Stimulated activated memory B cell treated with anti-CD40 and anti-IgM and Interleukin-4, amounts not matched to agents 10 μg/mL and 1 μg/mL and 100 μg/mL, for 72 hours (primary cell): Measurements from ENCODE around the gene NRP1.

ENCODE experiments used
- ATAC-seq: fragments of 150-1000 bp; cut with Tn5 transposase; 2 replicates; pipeline ENCODE4 v1.10.0; 2021
- H3K27ac Mint-ChIP-seq: one replicate; pipeline ENCODE4 v1.8.0; 2022; ENCODE audit warnings: mild to moderate bottlenecking, mixed read lengths
- H3K27me3 Mint-ChIP-seq: one replicate; pipeline ENCODE4 v1.8.0; 2022; ENCODE audit warnings: mixed read lengths
- H3K36me3 Mint-ChIP-seq: one replicate; pipeline ENCODE4 v1.8.0; 2022; ENCODE audit warnings: mixed read lengths
- H3K4me1 Mint-ChIP-seq: one replicate; pipeline ENCODE4 v1.8.0; 2022; ENCODE audit warnings: mixed read lengths
- H3K4me3 Mint-ChIP-seq: one replicate; pipeline ENCODE4 v1.8.0; 2022; ENCODE audit warnings: mild to moderate bottlenecking, moderate library complexity, mixed read lengths
- H3K9me3 Mint-ChIP-seq: one replicate; pipeline ENCODE4 v1.8.0; 2022; ENCODE audit warnings: mixed read lengths

The NRP1 gene

DNA sequence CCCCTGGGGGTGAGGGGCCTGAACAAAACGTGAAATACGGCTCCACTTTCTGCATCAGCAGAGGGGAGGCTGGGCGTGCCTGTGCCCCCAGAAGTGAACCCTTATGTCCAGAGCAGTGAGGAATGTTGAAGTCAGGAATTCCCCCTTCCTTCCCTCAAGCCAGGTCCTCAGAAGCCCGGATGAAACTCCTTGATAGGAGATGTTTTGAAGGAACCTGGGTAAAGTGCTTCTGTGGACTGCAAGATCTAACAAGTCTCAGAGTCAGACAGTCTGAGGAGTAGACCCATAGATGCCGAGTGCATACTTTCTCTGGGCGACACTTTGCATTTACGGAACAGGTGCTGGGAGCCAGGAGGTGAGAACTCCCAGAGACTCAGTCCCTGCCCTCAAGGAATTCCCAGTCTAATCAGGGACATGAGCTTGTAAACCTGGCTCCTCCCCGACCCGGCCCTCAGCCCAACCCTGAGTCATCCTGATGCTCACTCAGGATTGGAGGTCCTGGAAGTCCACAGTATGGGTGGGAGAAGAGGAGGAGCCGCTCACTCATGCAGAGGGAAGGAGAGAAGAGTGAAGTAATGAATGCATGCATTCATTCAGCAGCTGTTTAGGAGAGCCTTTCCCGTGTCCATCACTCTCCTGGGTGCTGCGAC, 197.0 kb downstream of the NRP1 start:
- no peaks in the 10 kb centered on the region for H3K9me3 Mint-ChIP-seq
- peak overlapping the region; percentile 55 for H3K27ac Mint-ChIP-seq
- no peak for ATAC-seq
- H3K4me1 Mint-ChIP-seq, result peaks cover 46% of the 10 kb centered on the region
- no peaks in the 10 kb centered on the region for H3K36me3 Mint-ChIP-seq
- no peak overlapping the region for H3K4me3 Mint-ChIP-seq
- no peaks in the 10 kb centered on the region for H3K27me3 Mint-ChIP-seq

DNA sequence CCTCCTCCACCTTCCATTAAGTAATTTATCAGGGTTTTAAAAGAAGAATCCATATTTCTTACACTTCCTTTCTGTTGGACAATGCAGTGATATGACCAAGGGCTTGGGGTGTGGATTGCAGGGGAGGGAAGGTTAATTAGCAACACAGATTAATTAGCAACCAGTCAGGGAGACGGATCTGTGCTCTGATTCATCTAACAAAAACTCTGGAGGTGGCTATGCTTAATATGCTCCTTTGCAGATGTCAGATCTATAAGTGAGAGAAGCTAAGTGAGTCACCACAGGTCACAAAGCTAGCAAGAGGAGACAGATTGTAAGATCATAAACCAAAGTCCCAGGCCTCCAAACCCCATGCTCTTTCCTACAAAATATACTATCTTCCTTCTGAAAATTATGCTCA, 197.7 kb downstream of the NRP1 start:
- Mint-ChIP-seq H3K36me3 (no peaks in the 10 kb centered on the region), H3K9me3 (no peaks in the 10 kb centered on the region), H3K4me3 (no peak overlapping the region), H3K27ac (peak overlapping the region; percentile 55), H3K4me1 (peaks cover 53% of the 10 kb centered on the region), H3K27me3 (no peaks in the 10 kb centered on the region)
- ATAC-seq, result no peak

DNA sequence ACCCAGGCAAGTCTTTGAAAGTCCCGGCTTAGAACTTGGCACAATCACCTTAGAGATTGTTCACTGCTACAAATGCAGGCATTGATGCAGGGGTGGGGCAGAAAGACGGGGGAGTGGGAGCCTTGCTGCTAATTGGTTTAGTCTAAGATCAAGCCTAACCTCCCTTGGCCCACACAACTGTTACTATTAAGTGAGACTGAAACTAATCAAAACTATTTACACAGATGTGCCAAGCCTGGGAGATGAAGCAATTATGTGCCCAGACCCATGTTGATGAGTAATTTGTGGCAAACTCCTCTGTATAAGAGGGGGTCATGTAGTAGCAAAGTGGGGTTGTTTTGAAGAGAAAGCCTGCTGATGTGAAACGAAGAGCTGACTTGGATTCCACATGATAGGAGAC, 198.2 kb downstream of the NRP1 start:
- Mint-ChIP-seq H3K9me3 (no peaks in the 10 kb centered on the region), H3K27ac (peak overlapping the region; percentile 55), H3K36me3 (no peaks in the 10 kb centered on the region), H3K27me3 (no peaks in the 10 kb centered on the region), H3K4me1 (peaks cover 56% of the 10 kb centered on the region), H3K4me3 (no peak overlapping the region)
- ATAC-seq, result no peak

DNA sequence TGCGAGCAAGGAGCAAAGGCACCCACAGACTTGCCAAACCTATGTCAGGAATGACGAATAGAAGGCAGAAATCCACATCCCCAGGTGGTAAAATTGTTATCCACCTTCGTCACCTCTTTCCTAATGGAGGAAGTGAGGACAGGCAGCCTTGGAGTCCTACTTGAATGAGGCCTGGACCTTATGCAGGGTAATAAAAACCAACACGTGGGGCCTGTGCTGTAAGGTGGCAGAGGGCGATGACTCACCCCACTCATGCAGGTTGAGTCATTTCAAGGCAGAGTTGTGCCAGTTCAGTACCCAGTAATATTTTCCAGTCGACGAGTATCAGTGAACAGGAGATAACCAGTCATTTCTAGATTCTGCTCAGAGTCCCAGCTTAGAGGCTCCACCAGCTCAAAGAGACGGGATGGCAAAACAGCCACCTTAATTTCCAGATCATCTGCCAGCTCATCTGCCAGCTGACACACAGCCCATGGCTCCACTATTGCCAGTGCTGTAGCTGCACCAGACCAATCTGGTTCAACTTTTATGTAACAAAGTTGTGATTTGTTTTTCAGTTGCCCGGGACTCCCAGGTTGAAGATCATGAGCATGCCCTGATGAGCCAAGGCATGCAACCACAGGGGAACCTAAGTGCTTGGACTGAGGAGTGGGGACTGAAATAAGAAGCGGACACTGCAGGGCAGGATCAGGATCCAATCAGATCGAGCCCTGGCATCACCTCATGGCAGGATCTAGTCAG, 200.3 kb downstream of the NRP1 start:
- ATAC-seq, result peak; percentile 97
- no peaks in the 10 kb centered on the region for H3K36me3 Mint-ChIP-seq
- H3K4me3 Mint-ChIP-seq, result no peak overlapping the region
- H3K27ac Mint-ChIP-seq, result peak overlapping the region; percentile 73
- no peaks in the 10 kb centered on the region for H3K9me3 Mint-ChIP-seq
- peaks cover 52% of the 10 kb centered on the region for H3K4me1 Mint-ChIP-seq
- no peaks in the 10 kb centered on the region for H3K27me3 Mint-ChIP-seq

DNA sequence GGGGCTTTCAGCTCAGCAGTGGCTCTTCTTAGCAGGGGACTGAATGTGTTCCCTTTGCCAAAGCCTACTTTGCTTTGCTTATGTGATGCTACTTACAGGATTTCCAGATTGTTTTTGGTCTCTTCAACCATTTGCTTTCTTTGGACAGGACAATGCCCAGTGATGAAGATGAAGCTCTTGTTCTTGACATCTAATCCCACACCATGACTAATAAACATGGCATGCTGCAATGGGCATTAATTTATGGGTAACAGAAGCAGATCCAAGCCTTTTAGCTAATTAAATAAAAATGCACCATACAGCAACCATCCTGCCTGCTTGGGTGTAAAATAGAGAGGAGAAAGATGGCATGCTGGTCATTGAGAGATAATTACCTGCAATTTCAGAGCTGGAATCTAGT, 200.9 kb downstream of the NRP1 start:
- Mint-ChIP-seq H3K4me3 (no peak overlapping the region), H3K4me1 (peaks cover 57% of the 10 kb centered on the region), H3K36me3 (no peaks in the 10 kb centered on the region), H3K27me3 (no peaks in the 10 kb centered on the region), H3K9me3 (no peaks in the 10 kb centered on the region), H3K27ac (peak overlapping the region; percentile 73)
- ATAC-seq, result no peak

DNA sequence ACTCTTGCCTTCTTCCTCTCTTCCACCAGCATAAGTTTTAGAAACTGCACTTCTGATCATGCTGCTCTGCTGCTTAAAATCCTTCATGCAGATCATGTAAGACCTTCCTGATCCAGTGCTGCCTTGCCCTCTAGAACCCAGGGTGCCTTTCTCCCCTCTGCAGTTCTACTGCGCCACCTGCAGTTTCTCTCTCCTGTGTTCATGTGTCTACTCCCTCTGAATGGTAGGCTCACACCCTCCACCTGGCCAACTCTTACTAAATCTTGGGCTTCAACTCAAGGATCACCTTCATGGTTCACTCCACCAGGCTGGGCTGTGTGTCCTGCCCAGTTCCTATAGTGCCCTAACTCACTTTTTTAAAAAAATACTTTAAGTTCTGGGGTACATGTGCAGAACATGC, 201.8 kb downstream of the NRP1 start:
- Mint-ChIP-seq H3K9me3 (no peaks in the 10 kb centered on the region), H3K27me3 (no peaks in the 10 kb centered on the region), H3K4me1 (peaks cover 56% of the 10 kb centered on the region), H3K36me3 (no peaks in the 10 kb centered on the region), H3K4me3 (no peak overlapping the region), H3K27ac (peak overlapping the region; percentile 73)
- peak; percentile 67 for ATAC-seq

DNA sequence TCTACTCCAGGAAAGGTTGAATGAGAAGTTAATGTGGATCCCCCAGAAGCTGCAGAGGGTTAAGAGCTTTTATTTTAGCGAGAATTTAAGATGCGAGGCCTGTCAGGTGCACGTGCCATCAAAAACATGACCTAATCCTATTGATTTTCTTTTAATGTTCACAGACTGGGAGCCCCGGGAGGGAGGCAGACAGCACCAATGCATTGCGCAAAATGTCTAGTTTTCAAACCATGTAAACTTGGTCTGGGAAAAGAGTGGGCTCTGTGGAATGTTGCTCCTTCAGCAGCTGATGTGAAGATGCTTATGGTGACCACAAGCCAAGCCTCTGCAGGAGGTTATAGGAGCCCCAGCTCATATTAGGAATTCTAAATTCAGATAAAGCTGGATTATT, 204.5 kb downstream of the NRP1 start:
- ATAC-seq, result no peak
- Mint-ChIP-seq H3K27me3 (no peaks in the 10 kb centered on the region), H3K27ac (peak overlapping the region; percentile 72), H3K36me3 (no peaks in the 10 kb centered on the region), H3K9me3 (no peaks in the 10 kb centered on the region), H3K4me1 (peaks cover 59% of the 10 kb centered on the region), H3K4me3 (no peak overlapping the region)

DNA sequence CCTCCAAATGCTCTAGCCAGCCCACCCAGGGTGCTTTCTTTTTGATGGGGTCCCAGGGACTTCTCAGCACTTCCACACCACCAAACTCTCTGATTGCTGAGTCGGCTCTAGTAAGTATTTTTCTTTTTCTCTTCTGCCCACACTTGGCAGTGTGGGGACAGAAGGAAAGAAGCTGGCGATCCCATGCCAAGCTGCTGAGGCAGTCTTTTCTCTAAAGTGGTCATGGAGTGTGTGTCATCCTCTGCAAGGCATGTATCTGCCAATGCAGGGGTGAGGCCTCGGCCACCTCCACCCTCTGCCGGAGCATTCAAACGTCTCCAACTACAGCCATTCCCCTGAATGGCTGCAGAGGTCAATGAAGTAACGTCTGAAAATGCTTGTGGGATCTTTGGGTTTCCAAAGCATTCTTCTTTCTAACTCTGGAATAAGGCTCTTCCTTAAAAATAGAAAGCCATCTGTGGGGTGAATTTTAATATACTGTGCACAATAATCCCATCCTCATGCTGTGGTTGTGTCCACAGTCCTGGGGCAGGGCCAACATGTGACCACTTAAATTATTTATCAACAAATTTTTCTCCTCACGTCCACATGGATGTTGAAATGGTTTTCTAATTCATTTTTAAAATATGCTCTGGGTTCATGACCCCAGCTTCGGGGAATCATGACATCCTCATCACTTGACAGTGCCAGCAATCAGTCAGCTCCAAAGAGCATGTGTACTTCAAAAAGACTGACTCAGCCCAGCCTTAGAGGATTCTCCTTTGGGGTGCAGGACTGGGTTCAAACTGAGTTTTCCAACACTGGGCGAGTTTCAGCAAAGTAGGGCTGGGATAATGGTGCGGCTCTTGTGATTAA, 205.1 kb downstream of the NRP1 start:
- Mint-ChIP-seq H3K4me1 (peaks cover 58% of the 10 kb centered on the region), H3K9me3 (no peaks in the 10 kb centered on the region), H3K36me3 (no peaks in the 10 kb centered on the region), H3K27me3 (no peaks in the 10 kb centered on the region), H3K27ac (peak overlapping the region; percentile 72), H3K4me3 (no peak overlapping the region)
- ATAC-seq, result no peak

DNA sequence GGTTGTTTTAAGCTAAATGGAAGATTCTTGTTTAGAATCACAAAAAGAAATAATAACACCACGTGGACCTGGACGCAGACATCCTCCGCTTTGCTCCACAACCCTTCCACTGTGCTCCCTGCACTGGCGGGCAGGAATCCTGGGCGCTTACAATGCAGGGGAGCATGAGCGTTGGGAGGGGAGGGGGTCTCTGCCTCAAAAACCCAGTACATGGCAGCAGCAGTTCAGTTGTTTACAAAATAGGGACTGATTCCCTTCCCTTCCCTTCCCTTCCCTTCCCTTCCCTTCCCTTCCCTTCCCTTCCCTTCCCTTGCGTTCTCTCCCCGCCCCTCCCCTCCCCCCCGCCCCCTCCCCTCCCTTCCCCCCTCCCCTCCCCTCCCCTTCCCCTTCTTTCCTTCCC, 206.8 kb downstream of the NRP1 start:
- Mint-ChIP-seq H3K4me3 (no peak overlapping the region), H3K27me3 (no peaks in the 10 kb centered on the region), H3K36me3 (no peaks in the 10 kb centered on the region), H3K27ac (peak overlapping the region; percentile 72), H3K4me1 (peaks cover 40% of the 10 kb centered on the region), H3K9me3 (no peaks in the 10 kb centered on the region)
- no peak for ATAC-seq
